GM12892 (cell line): ENCODE measurements around the gene VAMP4.

ENCODE experiments used
- POLR2AphosphoS5 ChIP-seq: IDR thresholded peaks from 2 replicates; pipeline ENCODE4 v1.6.1; 2011; ENCODE audit warnings: low read depth, low read length, control low read depth
- TAF1 ChIP-seq: IDR thresholded peaks from 2 replicates; pipeline ENCODE4 v1.6.1; 2011; ENCODE audit warnings: low read depth, mild to moderate bottlenecking, control low read depth, low read length, borderline replicate concordance

DNA sequence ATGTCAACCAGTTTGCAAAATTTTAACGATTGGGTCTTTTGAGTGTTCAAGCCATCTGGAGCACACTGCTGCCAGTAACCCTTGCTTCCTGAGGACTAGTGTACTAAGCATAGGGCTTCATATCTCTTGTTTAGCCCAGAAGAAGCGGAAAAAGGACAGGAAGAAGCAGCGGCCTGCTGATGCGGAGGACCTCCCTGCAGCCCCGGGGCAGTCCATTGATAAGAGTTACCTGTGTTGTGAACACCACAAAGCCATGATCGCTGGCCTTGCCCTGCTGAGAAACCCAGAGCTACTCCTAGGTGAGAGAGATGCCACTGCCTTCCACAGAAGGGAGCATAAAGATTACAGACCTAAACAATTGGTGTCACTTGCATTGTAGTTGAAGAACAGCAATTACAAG, 48.5 kb upstream of the VAMP4 start:
- TF ChIP-seq POLR2AphosphoS5 (no peak), TAF1 (no peak)
